ENCODE data around the gene CPA4. TPM values are rescaled to one million over a fixed set of nuclear protein-coding genes. Genes with fewer than 3 reads are reported as not detected.

The CPA4 gene
- total RNA-seq, 4 donors from 2014 or later, result not detected

DNA sequence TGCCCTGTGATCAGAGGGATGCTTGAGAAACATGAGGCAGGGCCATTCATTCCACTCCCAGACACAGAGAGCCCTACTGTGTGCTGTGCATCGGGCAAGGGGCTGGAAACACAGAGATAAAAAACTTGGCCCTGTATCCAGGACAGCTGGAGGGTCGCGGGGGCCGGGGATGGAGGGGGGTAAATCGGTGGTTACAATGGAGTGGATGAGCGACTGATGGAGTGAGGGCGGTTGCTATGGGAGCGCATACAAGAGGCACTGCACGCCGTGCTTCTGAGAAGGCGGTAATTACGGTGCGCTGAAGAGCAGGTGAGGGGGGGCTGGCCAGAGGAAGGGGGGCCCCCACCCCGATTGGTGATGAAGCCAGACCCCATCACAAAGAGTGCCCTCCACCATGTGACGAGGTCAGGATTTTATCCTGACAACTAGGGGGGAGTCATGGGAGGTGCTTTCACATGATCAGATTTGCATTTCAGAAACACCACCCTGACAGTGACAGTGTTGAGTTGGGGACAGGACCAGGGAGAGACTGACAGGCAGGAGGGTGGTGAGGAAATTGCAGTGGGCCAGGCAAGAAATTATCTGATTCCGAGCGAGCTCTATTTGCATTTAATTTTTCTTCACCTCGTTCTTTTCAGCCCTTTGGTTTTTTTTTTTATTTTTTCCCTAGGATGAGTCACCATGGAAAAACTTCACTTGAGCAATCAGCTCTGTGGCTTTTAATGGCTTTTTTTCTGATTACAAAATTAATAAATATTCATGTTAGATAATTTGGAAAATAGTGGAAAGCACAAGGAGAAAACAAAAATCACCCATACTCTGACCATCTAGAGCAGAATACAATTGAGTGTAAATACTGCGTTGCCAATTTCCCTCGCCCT is 59.5 kb downstream of the CPA4 start:
- no peak for DNase-seq
- no peak overlapping the region for H3K4me3 ChIP-seq

DNA sequence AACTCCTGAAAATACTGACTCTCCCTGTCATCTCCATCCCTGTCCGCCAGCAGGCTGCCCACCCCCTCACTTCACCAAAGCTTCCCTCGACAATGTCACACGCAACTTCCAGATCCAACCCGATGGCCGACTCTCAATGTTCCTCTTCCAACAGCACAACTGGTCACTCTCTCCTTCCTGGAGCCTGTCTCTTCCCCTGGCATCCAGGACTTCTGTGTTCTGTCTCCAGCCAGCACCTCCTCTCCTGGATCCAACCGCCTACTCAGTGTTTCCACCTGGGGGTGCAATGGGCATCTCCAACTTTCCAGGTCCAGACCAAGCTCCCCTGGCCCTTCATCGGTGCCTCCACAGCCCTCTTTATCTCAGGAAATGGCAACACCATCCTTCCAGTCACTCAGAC is 60.2 kb downstream of the CPA4 start:
- DNase-seq, result no peak
- Histone ChIP-seq H3K4me3 (no peak overlapping the region), H3K27ac (peak overlapping the region in 2 of 4 donors; percentile 48 to 57), H3K4me1 (peaks cover 0 to 3% (median 0%) of the 10 kb centered on the region in 4 donors), H3K27me3 (no peaks in the 10 kb centered on the region), H3K9me3 (no peaks in the 10 kb centered on the region), H3K36me3 (no peaks in the 10 kb centered on the region)
- no peak for TF ChIP-seq POLR2A (IDR thresholded peaks at IDR 0.05)
- TF ChIP-seq, protein P1, sequence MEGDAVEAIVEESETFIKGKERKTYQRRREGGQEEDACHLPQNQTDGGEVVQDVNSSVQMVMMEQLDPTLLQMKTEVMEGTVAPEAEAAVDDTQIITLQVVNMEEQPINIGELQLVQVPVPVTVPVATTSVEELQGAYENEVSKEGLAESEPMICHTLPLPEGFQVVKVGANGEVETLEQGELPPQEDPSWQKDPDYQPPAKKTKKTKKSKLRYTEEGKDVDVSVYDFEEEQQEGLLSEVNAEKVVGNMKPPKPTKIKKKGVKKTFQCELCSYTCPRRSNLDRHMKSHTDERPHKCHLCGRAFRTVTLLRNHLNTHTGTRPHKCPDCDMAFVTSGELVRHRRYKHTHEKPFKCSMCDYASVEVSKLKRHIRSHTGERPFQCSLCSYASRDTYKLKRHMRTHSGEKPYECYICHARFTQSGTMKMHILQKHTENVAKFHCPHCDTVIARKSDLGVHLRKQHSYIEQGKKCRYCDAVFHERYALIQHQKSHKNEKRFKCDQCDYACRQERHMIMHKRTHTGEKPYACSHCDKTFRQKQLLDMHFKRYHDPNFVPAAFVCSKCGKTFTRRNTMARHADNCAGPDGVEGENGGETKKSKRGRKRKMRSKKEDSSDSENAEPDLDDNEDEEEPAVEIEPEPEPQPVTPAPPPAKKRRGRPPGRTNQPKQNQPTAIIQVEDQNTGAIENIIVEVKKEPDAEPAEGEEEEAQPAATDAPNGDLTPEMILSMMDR (IDR thresholded peaks at IDR 0.05), result no peak

More for the DNA sequence above, 59.5 kb downstream of the CPA4 start:
- Histone ChIP-seq H3K36me3 (no peaks in the 10 kb centered on the region), H3K27ac (peak overlapping the region; percentile 12 to 67 (median 50)), H3K27me3 (no peaks in the 10 kb centered on the region), H3K4me1 (peaks cover 0 to 3% (median 0%) of the 10 kb centered on the region in 4 donors), H3K9me3 (no peaks in the 10 kb centered on the region)
- TF ChIP-seq, protein P1 (IDR thresholded peaks at IDR 0.05), result no peak
- no peak for TF ChIP-seq POLR2A (IDR thresholded peaks at IDR 0.05)

- Histone ChIP-seq H3K36me3 (no peaks in the 10 kb centered on the region), H3K4me1 (no peaks in the 10 kb centered on the region), H3K27ac (peak overlapping the region in 3 of 4 donors; percentile 57 to 80 (median 71)), H3K9me3 (peaks cover 0 to 9% (median 3%) of the 10 kb centered on the region in 4 donors), H3K27me3 (no peaks in the 10 kb centered on the region), H3K4me3 (no peak overlapping the region)
- DNase-seq, result peak in 1 of 3 donors; percentile 52
- no peak for TF ChIP-seq POLR2A (IDR thresholded peaks at IDR 0.05)
- TF ChIP-seq, protein P1 (IDR thresholded peaks at IDR 0.05), result no peak
Measured at GRCh38 chr7:130356121-130356875, 63.3 kb downstream of the CPA4 start.

- DNase-seq, result peak in 1 of 3 donors; percentile 52
- Histone ChIP-seq H3K9me3 (peaks cover 0 to 9% (median 3%) of the 10 kb centered on the region in 4 donors), H3K27me3 (no peaks in the 10 kb centered on the region), H3K4me3 (no peak overlapping the region), H3K36me3 (no peaks in the 10 kb centered on the region), H3K27ac (peak overlapping the region in 3 of 4 donors; percentile 57 to 80 (median 71)), H3K4me1 (no peaks in the 10 kb centered on the region)
- TF ChIP-seq, protein P1 (IDR thresholded peaks at IDR 0.05), result no peak
- TF ChIP-seq POLR2A (IDR thresholded peaks at IDR 0.05), result no peak
Measured at GRCh38 chr7:130356876-130357611, 64.1 kb downstream of the CPA4 start.

DNA sequence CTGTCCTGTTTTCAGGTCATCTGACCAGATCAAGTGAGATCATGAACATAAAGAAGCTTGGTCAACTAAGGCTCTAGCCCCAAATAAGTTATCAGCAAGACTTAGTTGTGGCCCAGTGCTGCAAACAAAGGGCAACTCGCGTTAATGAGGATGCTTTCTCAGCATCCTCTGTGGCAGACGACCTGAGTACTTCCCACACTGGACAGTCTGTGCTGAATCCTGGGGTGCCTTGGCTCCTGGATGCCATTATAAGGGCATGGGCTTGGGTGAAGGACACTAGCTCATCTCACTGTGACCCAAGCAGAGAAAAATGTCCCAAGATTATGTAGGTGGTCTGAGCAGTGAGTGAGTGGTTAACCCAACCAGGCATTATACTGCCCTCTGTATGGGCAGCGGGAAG is 65.5 kb downstream of the CPA4 start:
- H3K4me3 ChIP-seq, result no peak overlapping the region
- H3K4me1 ChIP-seq, result no peaks in the 10 kb centered on the region
- no peak for DNase-seq
- peaks cover 0 to 9% (median 3%) of the 10 kb centered on the region in 4 donors for H3K9me3 ChIP-seq
- H3K27me3 ChIP-seq, result no peaks in the 10 kb centered on the region
- no peaks in the 10 kb centered on the region for H3K36me3 ChIP-seq
- TF ChIP-seq POLR2A (IDR thresholded peaks at IDR 0.05), result no peak
- TF ChIP-seq, protein P1 (IDR thresholded peaks at IDR 0.05), result no peak
- H3K27ac ChIP-seq, result no peak overlapping the region

Data from Peyer's patch (tissue), 4 donors.